Measurements from ENCODE around the gene CHID1.

Gene CHID1

DNA sequence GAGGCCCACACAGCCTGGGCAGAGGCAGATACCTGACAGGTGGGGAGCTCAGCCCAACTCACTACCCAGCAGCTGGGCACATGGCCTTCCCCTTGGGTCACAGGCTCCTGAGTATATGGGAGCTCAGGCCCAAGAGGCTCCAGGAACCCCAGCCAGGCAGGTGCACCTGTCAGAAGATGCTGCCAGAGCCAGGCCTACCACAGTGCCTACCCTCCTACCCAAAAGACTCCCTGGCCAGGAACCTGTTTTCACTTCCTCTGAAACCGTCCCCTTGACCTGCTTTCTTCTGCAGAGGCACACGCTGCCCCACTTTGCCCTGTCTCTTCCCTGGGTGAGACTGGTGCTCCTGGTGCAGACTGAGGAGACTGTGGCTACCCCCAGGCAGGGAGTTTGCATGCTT is 2.9 kb downstream of the CHID1 start:
- no peak for DNase-seq

DNA sequence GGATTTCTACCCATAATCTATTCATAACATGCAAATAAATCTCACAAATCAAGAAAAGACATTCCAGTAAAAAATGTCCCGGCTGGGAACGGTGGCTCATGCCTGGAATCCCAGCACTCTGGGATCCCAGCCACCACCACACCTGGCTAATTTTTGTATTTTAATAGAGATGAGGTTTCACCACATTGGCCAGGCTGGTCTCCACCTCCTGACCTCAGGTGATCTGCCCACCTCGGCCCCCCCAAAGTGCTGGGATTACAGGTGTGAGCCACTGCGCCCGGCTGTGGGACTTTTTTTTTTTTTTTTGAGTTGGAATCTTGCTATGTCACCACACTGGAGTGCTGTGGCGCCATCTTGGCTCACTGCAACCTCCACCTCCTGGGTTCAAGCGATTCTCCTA is 4.7 kb downstream of the CHID1 start:
- DNase-seq = no peak

DNA sequence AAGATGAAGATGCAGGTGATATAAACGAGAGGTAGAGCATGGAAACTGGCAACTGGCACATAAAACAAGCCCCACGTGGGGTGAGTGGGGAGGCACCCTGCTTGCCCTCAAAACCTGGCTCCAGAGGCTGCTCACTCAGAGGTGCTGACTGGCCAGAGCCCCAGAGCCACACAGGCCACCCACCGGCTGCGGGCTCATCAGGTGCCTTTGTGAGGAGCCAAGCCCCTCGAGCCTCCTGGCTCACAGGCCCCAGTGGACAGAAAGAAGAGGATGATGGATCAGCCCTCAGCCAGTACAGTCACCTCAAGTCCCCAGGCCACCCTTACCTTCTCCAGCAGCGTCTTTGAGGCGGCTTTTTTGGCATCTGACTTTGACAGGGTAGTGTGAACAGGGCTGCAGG is 6.2 kb downstream of the CHID1 start:
- no peak for DNase-seq

DNA sequence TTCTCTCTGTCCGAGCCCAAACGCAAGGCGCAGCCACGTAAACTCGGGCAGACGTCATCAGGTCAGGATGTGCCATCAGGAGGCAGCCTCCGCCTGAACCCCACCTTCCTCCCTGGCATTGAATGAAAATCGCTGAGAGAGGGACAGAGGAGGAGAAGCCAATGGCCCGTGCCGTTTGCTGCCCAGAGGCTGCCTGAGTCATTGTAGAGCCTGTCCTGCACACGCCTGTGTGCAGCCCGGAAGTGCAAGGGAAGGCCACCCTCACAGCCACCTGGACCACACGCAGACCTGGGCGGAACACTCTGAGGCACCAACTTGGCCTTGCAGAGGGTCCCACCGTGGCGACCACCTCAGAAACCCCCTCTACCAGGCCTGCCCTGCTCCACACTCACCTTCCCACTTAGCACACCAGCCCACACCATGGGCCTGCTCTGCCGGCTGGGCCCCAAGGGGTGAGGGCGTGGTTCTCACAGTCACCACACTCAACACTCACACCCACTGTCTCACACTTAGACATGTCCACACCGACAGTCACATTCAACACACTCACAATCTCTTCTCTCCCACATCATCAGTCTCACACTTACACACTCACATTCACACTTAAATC is 9.1 kb downstream of the CHID1 start:
- DNase-seq = no peak

DNA sequence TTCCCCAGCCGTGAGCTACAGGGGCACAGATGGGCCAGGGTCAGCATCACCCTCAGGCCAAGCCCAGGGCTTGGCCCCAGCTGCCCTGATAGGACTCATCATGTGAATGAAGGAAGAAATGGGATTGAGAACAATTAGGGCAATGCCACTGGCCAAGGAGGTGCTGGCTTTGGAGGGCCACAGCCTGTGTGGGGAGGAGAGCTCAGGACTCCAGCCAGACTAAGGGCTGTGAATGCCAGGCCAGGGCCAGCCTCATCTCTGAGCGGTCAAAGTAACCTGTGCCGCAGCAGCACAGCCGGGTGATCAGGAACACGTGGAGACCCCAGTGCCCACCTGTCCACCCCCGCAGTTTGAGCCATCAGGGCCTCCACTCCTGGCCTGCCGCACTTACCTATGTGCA is 10.1 kb downstream of the CHID1 start:
- no peak for DNase-seq

DNA sequence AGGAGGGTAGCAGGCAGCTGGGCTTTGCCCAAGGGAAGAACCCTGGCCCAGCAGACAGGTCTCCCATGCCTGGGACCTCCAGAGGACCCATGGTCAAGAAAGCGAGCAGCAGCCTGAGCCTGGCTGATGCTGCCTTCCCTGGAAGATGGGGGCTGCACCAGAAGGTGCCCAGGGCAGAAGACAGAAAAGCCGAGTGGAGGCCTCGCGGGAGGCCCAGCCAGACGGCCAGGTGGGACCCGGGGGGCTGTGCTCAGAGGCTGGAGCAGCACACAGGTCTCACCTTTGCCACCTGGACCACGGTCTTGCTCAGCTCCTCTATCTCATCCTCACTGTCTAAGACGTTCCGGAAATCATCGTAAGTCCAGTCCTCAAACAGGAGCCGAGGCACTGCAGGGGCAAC is 10.9 kb downstream of the CHID1 start:
- DNase-seq = no peak

DNA sequence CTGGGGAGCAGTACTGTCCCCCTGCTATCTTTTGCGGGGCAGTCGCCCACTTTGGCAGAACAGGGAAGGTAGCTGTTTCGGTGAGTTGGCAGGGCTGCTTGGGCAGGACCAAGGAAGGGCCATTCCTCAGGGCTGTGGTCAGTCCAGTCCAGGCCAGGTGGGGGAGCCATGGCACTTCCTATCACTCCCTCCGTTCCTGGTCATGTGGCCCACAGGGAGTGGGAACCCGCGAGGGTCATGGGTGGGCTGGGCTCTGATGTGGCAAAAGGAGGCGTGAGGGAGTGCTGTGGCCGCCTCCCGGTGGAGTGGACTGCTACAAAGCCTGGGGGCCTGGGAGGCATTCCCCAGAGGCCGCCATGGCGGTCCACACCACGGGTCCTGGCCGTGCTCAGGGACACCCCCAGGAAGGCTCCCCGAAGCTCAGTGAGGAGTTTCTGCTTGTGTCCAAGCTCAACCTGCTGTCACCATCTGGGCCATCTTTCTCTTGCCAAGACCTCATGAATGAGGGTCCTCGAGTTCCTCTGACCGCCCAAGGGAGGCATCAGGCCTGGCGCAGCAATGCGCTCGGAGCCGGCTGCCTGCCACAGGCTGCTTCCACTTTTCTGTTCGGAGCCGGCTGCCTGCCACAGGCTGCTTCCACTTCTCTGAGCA is 11.9 kb downstream of the CHID1 start:
- DNase-seq = no peak

DNA sequence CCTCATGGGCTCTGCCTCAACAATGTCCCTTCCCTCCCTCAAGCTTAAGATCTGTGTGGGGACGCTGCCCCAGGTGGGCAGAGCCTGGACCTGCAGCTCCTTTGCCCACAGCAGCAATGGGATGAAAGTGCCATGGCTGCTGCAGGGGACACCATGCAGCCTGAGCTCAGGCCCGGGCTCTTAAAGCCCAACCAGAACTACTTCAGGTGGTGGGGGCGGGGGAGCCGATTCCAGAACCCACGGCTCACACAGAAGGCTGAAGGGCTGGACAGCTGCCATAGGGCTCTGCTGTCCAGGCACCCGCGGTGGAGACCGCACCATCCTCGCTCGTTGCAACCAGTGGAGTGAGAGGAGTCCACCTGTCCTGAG is 12.5 kb downstream of the CHID1 start:
- no peak for DNase-seq

DNA sequence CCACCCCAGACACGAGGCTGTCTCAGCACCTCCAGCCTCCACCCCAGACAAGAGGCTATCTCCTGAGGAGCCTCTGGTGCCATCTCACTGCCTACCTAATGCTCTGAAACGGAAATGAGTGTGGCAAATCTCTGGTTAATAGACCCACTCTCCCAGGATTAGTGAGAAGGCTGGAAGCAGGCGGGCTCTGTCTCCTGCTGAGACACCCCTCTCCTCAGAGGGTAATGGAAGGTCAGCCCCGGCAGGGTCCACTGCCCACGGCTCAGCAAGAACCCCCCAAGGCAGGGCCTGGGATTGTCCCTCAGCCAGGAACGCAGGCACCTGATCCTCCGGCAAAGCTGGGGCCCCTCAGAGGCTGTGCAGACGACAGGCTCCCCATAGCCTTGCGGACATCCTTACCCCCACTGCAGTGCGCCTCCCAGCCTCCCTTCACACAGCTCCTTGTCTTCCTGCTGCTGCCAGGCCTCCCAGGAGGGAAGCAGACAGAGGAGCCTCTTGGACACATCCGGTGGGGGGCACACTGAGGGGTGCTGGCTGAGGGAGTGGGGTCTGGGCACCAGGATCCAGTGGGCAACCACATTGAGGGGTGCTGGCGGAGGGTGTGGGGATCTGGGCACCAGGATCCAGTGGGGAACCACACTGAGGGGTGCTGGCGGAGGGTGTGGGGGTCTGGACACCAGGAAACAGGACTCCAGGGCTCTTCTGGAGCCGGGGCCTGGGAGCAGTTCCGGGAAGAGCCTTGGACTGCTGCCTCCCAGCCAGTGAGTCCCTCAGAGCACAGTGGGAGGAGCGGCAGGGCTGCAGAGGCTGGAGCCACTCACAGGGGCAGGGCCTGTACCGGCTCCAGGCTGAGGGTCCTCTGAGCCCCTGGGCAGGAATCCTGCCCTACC is 13.1 kb downstream of the CHID1 start:
- no peak for DNase-seq

DNA sequence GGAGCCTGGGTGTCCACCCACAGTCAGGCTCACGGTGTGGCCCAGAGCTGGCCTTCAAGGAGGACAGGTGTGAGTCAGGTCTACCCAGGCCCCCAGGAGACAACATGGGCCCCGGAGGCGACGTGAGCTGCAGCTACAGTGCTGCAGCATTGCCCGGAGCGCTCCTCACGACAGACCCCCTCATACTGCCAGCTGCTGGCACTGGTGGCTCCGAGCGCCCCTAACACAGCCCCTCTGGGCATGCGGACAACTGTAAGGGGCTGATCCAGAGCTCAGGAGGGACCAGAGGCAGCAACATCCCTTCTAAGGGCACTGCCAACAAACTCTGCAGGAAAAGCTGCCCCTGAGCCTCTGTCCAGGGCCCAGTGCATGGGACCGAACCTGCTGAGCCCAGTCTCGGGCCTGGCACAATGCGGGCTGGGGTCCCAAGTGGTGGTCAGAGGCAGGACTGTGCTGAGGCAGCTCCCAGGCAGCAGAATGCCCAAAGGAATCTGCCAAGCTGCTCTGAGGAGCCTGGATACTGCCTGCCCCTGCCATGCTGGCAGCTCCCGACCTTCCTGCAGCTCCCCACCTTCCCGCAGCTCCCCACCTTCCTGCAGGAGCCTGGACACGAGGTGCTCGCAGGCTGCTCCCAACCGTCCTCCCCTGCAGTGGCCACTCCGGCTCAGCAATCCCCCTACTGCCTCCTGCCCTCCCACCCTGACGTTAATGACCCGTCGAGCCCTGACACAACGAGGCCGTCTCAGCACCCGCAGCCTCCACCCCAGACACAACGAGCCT is 15.1 kb downstream of the CHID1 start:
- no peak for DNase-seq

DNA sequence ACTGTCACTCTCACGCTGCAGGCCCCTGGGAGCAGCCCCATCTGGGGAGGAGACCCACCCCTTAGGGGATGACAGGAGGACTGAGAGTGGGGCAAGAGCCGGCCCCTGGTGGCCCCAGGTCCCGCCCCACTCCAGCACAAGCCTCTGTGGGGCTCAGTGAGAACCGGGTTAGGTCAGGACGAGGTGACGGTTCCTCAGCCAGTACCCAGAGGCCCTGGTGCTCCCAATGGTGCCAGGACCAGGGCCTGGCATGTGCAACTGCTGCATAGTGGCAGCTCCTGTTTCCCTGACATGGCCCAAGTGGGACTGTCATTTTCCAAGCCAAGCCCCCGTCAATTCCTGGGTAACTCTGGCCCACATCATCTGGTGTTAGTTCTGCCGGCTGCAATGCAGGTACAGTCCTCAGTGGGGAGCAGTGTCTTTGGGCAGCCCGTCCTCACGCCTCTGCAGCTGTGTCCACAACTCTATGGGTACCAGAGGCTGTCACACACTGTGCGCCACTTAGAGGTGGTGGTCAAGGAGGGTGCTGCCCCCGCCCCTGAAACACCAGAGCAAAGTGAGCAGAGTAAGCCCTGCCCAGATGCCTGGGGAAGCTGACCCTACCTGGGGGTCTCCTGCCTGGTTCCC is 15.9 kb downstream of the CHID1 start:
- DNase-seq = no peak

DNA sequence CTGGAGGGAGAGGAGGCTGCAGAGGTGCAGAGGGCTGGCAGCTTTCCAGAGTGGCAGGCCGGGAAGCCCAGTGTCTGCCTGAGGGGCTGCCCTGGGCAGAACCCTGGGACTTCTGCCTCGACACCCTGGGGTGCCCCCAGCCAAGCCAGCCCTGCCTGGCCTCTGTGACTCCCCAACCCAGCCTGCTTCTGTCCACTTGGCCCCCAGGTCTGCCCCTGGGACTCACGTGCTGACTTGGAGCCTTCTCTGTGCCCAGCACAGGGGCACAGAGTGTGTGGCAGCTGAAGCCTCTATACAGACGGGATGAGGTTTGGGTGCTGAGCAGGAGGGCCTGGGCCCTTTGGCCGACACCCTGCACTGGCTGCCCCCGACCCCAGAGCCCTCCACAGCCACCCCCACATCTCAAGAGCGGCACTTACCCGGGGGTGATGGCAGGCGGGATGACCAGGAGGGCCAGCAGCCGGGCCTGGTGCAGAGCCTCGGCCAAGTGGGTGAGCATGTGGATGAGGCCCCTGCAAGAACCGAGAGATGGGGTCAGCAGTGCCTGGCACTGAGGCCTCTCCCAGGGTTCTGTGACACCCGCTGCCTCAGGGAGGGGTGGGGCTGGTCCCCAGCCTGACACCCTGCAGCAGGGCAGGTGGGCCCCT is 17.5 kb downstream of the CHID1 start:
- no peak for DNase-seq

DNA sequence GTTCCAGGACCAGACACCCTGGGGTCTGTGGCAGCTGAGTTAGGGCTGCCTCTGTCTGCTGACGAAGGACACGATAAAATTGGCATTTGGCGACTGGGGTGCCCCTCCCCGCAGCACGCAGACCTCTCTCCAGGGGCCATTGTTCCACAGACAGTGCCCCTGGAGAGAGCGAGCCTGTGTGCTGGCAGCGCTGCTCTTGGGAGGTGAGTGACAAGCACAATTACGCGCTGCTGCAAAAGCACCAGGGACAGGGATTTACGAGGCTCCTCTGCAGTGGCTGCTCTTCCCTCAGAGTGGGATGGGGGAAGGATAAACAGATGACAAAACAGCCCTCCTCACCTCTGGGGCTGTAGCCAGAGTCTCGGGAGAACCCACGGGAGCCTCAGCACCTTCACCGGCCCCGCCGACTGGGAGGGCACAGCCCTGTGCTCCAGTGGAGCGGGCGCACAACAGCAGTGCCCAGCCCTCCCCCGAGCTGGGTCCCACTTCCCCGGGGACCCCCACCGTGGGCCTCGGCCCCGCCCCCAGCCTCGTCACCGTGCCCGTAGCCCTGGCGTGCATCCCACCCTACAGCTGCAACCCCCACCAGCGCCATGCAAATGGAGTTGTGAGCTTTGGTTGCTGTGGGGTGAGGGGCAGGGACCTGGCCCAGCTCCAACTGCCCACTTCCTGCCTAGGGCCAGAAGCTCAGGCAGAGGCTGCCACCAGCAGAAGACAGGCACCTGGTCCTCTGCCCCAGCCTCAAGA is 19.6 kb downstream of the CHID1 start:
- DNase-seq = no peak

DNA sequence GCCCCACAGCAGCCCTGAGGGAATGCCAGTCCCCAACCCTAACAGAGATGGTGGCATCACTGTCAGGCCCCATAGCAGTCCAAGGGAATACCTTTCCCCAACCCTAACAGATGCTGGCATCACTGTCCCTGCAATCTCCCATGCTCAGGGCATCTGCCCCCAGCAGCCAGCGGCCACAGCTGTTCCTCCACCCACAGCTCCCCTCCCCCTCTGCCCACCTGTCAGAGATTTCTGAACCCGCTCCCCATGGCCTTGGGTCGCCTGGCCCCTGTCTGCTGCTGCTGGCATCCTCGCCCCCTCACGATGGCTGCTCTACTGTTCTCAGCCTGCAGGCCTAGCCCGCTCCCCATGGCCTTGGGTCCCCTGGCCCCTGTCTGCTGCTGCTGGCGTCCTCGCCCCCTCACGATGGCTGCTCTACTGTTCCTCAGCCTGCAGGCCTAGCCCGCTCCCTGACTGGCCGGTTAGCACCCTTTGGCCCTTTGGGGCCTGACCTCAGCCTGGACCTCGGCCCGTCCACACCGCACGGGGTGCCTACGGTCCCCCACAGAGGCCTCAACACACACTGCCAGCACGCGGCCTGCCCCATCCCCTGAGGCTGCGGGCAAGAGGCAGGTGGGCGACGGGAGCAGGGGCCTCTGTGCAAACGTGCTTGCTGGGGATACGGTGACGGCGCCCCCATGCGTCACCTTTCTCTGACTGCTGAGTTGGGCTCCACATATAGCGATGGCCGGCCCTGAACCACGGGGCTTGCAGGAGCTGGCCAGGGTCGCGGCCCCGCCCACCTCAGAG is 20.7 kb downstream of the CHID1 start:
- DNase-seq = no peak

DNA sequence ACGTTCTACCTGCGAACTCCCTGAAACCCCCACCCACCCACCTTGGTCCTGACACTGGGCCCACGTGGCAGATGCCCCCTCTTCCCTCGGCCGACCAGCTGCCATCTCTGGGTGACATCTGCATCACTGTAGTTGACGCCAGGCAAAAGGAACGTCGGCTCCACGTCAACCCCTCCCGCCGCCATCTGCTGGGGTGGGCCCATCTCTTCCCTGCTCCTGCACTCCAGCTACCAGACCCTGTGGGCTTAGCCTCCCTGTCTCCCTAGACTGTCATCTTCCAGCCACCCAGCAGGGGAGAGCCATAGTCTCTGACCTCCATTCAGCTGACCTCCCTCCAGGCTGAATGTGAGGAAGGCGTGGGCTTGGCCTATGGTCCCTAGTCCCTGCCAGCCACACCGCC is 21.4 kb downstream of the CHID1 start:
- DNase-seq = no peak

DNA sequence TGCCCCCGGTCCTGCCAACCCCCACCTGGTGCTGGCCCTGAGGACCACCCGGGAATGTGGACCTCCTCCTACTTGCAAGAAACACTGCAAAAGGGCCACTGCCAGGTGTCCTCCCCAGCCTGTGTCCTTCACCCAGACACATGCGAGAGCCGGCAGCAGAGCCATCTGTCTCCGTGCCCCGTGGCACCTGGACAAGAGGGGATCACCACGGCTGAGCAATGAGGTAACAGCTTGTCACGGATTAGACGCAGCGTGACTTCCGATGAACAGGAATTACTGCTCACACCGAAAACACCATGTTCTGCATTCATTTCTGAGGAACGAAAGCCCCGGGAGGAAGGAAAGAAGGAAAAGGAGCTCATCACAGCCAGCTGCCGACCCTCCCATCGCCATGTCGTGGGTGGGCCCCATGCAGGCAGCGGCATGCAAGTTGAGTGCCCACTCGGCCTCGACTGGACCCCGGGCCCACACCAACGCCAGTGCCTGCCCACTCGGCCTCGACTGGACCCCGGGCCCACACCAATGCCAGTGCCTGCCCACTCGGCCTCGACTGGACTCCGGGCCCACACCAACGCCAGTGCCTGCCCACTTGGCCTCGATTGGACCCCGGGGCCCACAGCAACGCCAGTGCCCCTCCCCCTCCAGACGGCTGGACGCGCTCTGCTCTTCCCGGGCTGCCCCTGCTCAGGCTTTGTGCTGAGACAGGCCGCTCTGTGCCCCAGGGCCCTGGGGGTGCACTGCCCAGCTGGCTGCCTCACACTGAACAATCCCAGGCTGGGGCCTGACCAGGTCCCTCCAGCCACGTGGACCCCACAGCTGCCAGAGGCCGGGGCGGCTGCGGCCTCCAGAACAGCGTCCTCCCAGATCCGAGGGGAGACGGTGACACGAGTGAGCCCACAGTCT is 22.0 kb downstream of the CHID1 start:
- DNase-seq = no peak

DNA sequence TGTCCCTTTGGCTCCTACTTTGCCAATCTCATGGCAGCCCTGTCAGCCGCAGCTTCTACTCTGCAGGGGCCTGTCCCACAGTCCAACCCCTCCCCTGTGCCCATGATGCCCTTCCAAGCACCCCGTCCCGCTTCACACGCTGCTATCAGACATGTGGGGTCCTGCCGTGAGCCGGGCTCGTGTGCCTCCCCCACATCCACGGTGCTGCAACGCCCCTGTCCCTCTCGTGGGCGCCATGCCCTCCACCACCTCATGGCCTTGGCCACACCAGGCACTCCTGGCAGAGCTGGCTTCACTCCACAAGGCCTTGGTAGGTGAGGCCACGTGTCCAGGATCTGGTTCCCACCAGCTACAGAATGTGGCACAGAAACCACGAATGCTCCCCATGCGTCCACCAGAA is 23.0 kb downstream of the CHID1 start:
- no peak for DNase-seq

DNA sequence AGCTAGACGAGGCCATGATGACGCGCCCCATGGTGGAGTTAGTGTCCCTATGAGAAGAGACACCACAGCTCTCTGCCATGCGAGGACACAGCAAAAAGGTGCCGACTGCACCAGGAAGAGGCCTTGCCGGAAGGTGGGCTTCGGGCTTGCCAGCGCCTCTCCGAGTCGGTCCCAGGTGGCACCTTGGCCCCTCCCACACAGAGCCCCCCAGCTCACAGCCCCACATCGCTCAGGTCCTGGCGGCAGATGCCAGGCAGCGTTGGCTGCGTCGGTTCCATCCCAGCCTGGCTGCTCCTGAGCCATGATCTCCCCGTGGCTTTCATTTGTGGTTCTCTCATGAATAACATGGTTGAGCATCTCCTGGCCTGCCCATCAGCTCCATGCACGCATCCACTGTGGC is 24.0 kb downstream of the CHID1 start:
- DNase-seq = no peak

DNA sequence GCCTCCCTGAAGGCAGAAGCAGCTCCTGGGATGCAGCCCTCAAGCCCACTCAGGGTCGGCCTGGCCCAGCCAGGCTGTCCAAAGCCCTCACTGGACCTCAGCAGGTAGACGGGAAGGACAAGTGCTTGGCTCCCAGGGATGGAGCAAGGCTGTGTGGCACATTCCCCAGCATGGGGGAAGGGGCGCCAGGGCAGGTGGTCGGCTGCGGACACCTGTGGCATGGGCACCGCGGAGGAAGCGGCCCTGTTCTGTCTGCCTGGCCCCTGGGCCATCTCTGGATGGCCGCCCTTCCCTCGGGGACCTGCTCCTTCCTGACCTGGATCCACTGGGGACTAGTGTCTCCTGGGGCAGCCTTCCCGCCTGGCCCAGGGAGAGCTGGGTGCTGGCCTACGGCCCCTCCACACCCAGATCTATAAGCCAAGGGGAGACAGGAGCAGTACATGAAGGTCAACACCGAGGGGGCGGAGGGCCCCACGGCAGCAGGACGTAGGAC is 26.0 kb downstream of the CHID1 start:
- DNase-seq = no peak

DNA sequence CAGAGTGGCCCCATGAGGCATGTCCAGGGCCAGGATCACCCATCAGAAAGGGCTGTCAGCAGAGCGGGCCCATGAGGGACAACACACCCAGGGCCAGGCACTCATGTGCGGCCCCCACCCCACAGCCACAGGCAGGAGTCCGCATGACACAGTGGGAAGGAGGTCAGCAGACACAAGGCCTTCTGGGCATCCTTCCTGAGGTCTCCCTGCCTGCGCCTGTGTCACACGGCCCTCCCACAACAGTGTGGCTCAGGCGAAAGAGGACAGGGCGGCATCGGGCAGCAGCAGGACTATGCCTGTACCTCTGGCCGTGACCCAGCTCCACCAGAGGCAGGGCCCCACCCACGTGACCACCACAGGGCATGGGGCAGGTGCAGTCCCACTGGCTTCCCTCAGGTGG is 27.1 kb downstream of the CHID1 start:
- DNase-seq = no peak
